ENCODE measurements around the gene GSDMA.

Gene GSDMA

DNA sequence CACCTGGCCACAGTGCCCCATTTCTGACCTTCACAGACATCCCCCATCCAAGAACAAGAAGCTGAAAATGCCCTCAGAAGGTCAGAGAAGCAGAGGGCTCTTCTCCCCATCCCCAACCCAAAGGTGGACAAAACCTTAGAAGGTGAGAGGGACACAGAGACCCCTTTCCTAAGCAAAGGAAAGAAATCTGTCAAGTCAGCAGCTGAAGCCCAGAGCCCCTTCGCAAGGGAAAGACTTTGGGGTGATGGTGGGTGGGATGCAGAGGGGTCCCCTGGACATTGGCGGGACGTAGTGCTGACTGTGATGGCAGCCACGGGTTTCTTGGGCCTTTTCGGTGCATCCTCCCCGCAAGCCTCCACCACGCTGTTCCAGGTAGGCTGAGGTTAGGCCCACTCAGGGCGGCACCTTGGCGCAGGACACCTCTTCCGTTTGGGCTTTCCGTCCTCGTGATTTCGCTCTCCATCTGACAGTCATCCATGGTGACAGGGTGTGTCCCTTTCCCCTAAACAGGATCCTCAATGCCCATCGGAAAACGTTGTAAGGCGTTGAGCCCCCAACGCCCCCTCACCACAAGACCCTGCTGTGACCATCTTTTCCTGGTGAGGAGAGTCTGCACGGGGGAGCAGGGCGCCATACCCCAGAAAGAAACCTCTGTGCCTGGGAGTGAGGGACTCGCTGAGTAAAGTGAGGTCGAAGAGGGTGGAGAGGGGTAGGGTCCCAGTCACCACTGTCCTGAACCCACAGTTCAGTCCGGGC, 10.7 kb upstream of the GSDMA start:
- Histone ChIP-seq H3K4me3 (replicated peaks; ENCODE audit: low read depth, low read length) (peak overlapping the region; percentile 54), H3K27me3 (replicated peaks; ENCODE audit: control insufficient read depth, insufficient read depth, low read length) (no peaks in the 10 kb centered on the region), H3K36me3 (ENCODE audit: control insufficient read depth, insufficient read depth, low read length) (no peaks in the 10 kb centered on the region)
- no peak for DNase-seq (ENCODE audit: extremely low read depth, insufficient read length)
- TF ChIP-seq, protein P1, sequence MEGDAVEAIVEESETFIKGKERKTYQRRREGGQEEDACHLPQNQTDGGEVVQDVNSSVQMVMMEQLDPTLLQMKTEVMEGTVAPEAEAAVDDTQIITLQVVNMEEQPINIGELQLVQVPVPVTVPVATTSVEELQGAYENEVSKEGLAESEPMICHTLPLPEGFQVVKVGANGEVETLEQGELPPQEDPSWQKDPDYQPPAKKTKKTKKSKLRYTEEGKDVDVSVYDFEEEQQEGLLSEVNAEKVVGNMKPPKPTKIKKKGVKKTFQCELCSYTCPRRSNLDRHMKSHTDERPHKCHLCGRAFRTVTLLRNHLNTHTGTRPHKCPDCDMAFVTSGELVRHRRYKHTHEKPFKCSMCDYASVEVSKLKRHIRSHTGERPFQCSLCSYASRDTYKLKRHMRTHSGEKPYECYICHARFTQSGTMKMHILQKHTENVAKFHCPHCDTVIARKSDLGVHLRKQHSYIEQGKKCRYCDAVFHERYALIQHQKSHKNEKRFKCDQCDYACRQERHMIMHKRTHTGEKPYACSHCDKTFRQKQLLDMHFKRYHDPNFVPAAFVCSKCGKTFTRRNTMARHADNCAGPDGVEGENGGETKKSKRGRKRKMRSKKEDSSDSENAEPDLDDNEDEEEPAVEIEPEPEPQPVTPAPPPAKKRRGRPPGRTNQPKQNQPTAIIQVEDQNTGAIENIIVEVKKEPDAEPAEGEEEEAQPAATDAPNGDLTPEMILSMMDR (IDR thresholded peaks at IDR 0.05; ENCODE audit: insufficient read depth, low read length, poor library complexity, severe bottlenecking): no peak

DNA sequence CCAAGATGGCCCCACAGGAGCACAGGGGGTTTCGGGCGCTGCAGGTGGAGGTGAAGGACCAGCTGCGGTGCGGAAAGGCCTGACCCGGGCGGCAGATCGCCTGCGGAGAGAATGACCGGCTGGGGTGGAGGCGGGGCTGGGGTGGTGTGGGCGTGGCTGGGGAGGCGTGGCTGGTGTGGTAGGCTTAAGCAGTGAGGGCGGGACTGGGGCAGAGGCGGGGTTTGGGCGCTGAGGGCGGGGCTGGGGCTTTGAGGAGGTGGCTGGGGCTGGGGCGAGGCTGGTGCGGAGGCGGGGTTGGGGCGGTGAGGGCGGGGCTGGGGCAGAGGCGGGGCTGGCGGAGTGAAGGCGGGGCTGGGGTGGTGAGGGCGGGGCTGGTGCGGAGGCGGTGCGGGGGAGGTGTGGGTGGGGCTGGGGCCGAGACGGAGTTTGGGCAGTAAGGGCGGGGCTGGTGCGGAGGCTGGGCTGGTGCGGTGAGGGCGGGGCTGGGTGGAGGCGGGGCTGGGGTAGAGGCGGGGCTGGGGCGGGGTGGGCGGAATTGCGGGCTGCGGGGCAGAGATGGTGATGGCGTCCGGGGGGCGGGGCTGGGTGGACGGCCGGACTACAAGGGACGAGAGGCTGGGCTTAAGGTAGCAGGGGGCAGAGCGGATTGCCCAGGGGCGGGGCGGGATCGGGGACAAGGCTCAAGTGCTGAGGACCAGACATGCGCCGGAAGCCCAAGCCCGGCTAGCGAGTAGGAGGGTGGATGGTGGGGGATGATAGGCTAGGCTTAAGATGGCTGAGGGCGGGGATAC, 9.9 kb upstream of the GSDMA start:
- TF ChIP-seq, protein P1 (IDR thresholded peaks at IDR 0.05; ENCODE audit: insufficient read depth, low read length, poor library complexity, severe bottlenecking): no peak

DNA sequence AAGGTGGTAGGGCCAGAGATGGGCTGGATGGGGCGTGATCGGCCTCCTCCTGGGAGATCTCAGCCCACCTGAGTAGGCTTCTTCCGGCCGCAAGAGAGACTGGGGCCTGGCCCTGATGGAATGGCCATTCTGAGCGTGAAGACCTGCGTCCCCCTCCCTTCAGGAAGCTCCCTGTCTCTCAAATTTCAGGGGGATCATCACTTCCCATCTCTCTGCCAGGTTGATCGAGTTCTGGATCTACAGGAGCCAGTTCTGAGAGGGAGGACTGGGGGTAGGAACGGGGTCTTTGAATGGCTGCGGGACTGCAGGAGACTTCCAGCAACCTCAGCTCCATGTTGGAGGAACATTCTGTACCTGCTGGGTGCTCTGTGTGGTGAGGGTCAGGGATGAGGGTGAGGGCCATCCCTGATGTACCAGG, 9.3 kb upstream of the GSDMA start:
- Histone ChIP-seq H3K36me3 (ENCODE audit: control insufficient read depth, insufficient read depth, low read length) (no peaks in the 10 kb centered on the region), H3K27me3 (replicated peaks; ENCODE audit: control insufficient read depth, insufficient read depth, low read length) (no peaks in the 10 kb centered on the region), H3K4me3 (replicated peaks; ENCODE audit: low read depth, low read length) (peak overlapping the region; percentile 47)
- DNase-seq (ENCODE audit: extremely low read depth, insufficient read length): no peak
- TF ChIP-seq, protein P1 (IDR thresholded peaks at IDR 0.05; ENCODE audit: insufficient read depth, low read length, poor library complexity, severe bottlenecking): no peak

More for the DNA sequence above, 9.9 kb upstream of the GSDMA start:
- Histone ChIP-seq H3K27me3 (replicated peaks; ENCODE audit: control insufficient read depth, insufficient read depth, low read length) (no peaks in the 10 kb centered on the region), H3K4me3 (replicated peaks; ENCODE audit: low read depth, low read length) (peak overlapping the region; percentile 54), H3K36me3 (ENCODE audit: control insufficient read depth, insufficient read depth, low read length) (no peaks in the 10 kb centered on the region)
- DNase-seq (ENCODE audit: extremely low read depth, insufficient read length): peak; percentile 96

DNA sequence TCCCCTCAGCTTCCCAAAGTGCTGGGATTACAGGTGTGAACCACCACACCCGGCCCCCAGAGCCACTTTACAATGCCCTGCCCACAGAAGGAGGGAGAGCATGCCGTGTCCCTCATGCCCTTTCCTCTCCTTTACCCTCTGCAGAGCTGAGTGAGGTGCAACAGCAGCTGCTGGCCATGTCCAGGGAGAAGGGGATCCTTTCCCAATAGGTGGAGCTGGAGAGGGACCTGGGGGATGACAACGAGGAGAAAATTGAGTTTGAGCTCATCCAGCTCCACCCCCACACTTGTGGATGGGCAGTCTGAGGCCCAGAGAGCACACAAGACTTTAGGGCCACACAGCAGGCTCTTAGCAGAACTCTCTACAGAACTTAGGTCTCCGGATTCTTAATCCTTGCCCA, 7.9 kb upstream of the GSDMA start:
- Histone ChIP-seq H3K4me3 (replicated peaks; ENCODE audit: low read depth, low read length) (no peak overlapping the region), H3K36me3 (ENCODE audit: control insufficient read depth, insufficient read depth, low read length) (no peaks in the 10 kb centered on the region), H3K27me3 (replicated peaks; ENCODE audit: control insufficient read depth, insufficient read depth, low read length) (no peaks in the 10 kb centered on the region)
- no peak for DNase-seq (ENCODE audit: extremely low read depth, insufficient read length)
- TF ChIP-seq, protein P1 (IDR thresholded peaks at IDR 0.05; ENCODE audit: insufficient read depth, low read length, poor library complexity, severe bottlenecking): no peak

DNA sequence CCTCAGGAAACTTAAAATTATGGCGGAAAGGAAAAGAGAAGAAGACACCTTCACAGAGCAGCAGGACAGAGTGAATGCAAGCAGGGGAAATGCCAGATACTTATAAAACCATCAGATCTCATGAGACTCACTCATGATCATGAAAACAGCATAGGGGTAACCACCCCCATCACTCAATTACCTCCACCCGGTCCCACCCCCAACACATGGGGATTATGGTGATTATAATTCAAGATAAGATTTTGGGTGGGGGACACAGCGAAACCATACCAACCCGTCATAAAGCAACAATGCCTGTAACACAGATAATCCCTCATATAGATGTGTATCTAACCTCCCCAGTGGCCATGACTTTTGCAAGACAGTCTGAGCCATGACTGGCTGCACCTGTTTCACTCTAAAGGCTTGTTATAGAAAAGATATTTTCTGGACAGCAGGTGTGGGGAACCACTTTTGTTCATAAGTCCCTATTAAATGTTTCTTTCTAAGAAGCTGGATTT, 7.0 kb upstream of the GSDMA start:
- Histone ChIP-seq H3K4me3 (replicated peaks; ENCODE audit: low read depth, low read length) (no peak overlapping the region), H3K27me3 (replicated peaks; ENCODE audit: control insufficient read depth, insufficient read depth, low read length) (no peaks in the 10 kb centered on the region), H3K36me3 (ENCODE audit: control insufficient read depth, insufficient read depth, low read length) (no peaks in the 10 kb centered on the region)
- DNase-seq (ENCODE audit: extremely low read depth, insufficient read length): no peak
- TF ChIP-seq, protein P1 (IDR thresholded peaks at IDR 0.05; ENCODE audit: insufficient read depth, low read length, poor library complexity, severe bottlenecking): no peak

Data from GM06990 (cell line).